IPS-15b (cell line): ENCODE measurements around the gene UBASH3A.

Experiments
- H3K27me3 ChIP-seq: one replicate; pipeline ENCODE4 v1.6.1; 2013; ENCODE audit warnings: low read length; ENCODE audit not compliant: control insufficient read depth, insufficient read depth
- H3K36me3 ChIP-seq: one replicate; pipeline ENCODE4 v1.6.1; 2013; ENCODE audit warnings: low read length; ENCODE audit not compliant: control insufficient read depth, insufficient read depth
- H3K4me1 ChIP-seq: one replicate; pipeline ENCODE4 v1.6.1; 2013; ENCODE audit warnings: mild to moderate bottlenecking, low read length; ENCODE audit not compliant: control insufficient read depth, insufficient read depth
- H3K4me3 ChIP-seq: one replicate; pipeline ENCODE4 v1.5.1; 2013; ENCODE audit warnings: low read depth, low read length
- H3K9ac ChIP-seq: one replicate; pipeline ENCODE4 v1.6.1; 2013; ENCODE audit warnings: low read depth, mild to moderate bottlenecking, low read length
- H3K9me3 ChIP-seq: one replicate; pipeline ENCODE4 v1.6.1; 2013; ENCODE audit warnings: mild to moderate bottlenecking, low read length; ENCODE audit not compliant: control insufficient read depth, insufficient read depth

The UBASH3A gene

DNA sequence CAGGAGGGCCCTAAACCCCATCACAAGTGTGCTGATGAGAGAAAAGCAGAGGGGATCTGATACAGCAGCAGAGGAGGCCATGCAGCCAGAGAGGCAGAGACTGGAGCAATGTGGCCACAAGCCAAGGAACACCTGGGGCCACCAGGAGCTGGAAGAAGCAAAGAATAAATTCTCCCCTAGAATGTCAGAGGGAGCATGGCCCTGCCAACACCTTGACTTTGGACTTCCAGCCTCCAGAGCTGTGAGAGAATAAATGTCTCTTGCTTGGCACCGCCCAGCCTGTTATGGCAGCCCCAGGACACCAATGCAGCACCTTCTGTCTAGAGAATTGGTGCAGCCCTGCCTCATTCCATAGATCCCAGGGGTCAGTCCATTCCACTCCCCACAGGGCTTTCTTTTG, 25.3 kb downstream of the UBASH3A start:
- no peaks in the 10 kb centered on the region for H3K36me3 ChIP-seq

DNA sequence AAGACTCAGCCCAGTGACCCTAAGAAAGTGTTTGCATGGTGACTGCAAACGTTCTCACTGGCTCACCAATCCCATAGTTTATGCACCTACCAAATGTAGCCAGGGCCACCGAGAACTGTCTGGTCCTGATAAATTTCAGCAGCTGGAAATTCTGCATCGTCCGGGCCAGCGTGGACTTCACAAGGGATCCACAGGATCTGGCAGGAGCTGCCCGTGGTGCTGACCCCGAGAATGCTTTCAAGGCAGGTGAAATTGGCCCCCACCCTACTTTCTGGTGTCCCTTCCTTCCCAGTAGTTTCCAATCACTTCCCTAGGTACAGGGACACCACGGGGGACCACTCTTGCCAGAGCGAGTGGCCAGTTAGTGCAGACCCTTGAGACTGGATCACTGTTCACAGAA, 26.2 kb downstream of the UBASH3A start:
- Histone ChIP-seq H3K4me1 (no peaks in the 10 kb centered on the region), H3K27me3 (peaks cover 2% of the 10 kb centered on the region), H3K4me3 (no peak overlapping the region), H3K36me3 (no peaks in the 10 kb centered on the region), H3K9ac (no peak overlapping the region), H3K9me3 (no peaks in the 10 kb centered on the region)

More for the DNA sequence above, 25.3 kb downstream of the UBASH3A start:
- Histone ChIP-seq H3K9ac (no peak overlapping the region), H3K27me3 (no peaks in the 10 kb centered on the region), H3K9me3 (no peaks in the 10 kb centered on the region), H3K4me1 (no peaks in the 10 kb centered on the region), H3K4me3 (no peak overlapping the region)

DNA sequence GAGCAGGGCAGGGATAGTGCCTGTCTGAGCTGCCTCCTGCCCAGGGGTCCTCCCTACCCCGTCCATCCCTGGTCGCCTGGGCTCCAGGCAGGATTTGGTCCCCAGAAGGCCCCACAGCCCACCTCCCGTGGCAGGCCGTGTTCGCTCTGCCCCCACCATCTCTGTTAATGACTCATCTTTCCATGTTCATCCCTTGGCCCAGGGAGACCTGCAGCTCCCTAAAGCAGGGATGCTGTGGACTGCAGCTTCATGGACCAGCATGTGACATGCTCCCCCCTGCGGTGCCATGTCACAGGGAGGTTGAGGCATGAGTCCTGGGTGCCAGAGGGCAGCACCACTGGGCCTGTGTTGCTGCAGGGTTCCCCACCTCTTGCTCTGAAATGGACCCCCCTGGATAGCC, 26.8 kb downstream of the UBASH3A start:
- H3K4me3 ChIP-seq, result no peak overlapping the region
- H3K4me1 ChIP-seq, result no peaks in the 10 kb centered on the region
- peaks cover 2% of the 10 kb centered on the region for H3K27me3 ChIP-seq
- no peaks in the 10 kb centered on the region for H3K36me3 ChIP-seq
- no peak overlapping the region for H3K9ac ChIP-seq
- H3K9me3 ChIP-seq, result no peaks in the 10 kb centered on the region

DNA sequence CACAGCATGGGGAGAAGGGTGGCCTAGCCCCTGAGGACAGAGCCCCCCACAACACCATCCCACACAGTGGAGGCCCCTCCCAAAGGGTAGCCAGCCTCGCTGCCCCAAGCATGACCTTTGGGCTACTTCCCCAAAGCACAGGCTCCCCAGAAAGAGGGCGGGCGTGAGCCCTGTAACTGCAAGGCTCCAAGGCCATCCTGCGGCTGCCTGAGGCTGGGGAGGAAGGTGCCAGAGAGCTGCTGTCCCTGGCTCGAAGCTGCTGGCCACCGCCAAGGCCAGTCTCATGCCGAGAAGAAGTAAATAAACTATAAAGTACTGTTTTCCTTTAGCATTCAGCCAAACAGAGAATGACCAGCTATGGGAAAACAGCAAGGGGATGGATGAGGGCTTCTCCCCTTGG, 27.5 kb downstream of the UBASH3A start:
- H3K27me3 ChIP-seq, result peaks cover 2% of the 10 kb centered on the region

DNA sequence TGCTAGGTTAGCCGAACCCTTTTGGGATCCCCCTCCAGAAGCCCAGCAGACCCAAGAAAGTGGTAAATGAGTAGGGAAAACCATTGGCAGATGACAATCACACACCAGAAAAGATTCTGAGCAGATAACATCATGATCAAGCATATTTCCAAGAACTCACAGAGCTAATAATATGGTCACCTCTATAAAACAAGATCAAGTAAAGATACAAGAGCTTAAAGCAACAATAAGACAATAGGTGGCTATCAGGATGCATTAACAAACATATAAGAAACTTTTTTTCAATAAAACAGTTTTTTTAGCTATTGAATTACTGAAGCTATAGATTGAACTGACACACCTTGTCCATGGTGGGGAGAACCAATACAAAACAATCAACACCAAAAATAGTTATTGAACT, 29.0 kb downstream of the UBASH3A start:
- no peak overlapping the region for H3K9ac ChIP-seq
- H3K9me3 ChIP-seq, result no peaks in the 10 kb centered on the region
- H3K4me3 ChIP-seq, result no peak overlapping the region
- peaks cover 2% of the 10 kb centered on the region for H3K27me3 ChIP-seq
- H3K4me1 ChIP-seq, result no peaks in the 10 kb centered on the region
- H3K36me3 ChIP-seq, result no peaks in the 10 kb centered on the region

More for the DNA sequence above, 27.5 kb downstream of the UBASH3A start:
- no peaks in the 10 kb centered on the region for H3K9me3 ChIP-seq
- no peaks in the 10 kb centered on the region for H3K36me3 ChIP-seq
- no peaks in the 10 kb centered on the region for H3K4me1 ChIP-seq
- no peak overlapping the region for H3K9ac ChIP-seq
- no peak overlapping the region for H3K4me3 ChIP-seq

DNA sequence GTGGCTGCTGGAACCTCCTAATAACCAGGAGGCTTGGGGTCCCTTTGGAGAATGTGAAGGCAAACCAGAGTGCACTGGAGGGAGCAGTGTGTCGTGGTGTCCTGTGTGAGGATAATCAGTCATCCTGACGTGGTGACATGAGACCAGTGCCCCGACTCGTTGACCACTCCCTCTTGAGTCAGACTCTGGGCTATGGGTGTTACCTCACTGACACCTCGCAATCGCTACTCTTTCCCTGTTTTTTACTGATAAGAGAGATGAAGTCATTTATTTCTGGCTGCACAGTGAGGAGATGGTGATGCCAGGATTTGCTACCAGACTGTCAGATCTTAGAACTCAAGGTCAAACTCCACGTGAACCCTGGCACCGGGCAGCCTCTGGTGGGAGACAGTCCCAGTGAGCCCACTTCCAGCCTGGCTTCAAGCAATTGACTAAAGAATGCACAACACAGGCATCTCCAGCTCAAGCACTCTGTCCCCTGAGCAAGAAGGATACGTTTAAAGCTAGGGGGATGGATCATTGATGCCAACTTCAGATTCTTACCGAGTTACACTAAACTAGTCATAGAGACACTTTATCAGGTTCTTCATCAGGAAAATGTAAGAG, 30.3 kb downstream of the UBASH3A start:
- no peaks in the 10 kb centered on the region for H3K9me3 ChIP-seq
- no peak overlapping the region for H3K4me3 ChIP-seq
- no peak overlapping the region for H3K9ac ChIP-seq
- H3K4me1 ChIP-seq, result no peaks in the 10 kb centered on the region
- no peaks in the 10 kb centered on the region for H3K36me3 ChIP-seq
- H3K27me3 ChIP-seq, result peaks cover 2% of the 10 kb centered on the region

DNA sequence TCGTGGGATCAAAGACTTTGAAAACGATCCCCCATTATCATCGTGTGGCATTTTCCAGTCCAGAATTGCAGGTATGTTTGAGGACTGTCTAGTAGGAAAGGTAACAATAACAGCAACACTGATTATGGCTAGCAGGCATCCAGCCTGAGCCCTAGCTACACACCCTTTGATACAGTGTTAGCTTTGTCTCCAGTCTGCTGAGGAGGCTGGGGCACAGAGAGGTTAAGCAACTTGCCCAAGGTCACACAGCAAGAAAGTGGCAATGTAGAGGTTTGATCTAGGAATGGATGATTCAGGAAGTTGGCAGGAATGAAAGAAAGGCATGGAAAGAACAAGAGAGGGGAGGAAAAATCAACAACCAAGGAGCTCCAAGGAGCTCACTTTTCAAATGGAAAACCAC, 31.2 kb downstream of the UBASH3A start:
- H3K9ac ChIP-seq, result no peak overlapping the region
- H3K4me1 ChIP-seq, result no peaks in the 10 kb centered on the region
- peaks cover 2% of the 10 kb centered on the region for H3K27me3 ChIP-seq
- no peaks in the 10 kb centered on the region for H3K36me3 ChIP-seq
- no peaks in the 10 kb centered on the region for H3K9me3 ChIP-seq
- H3K4me3 ChIP-seq, result no peak overlapping the region

DNA sequence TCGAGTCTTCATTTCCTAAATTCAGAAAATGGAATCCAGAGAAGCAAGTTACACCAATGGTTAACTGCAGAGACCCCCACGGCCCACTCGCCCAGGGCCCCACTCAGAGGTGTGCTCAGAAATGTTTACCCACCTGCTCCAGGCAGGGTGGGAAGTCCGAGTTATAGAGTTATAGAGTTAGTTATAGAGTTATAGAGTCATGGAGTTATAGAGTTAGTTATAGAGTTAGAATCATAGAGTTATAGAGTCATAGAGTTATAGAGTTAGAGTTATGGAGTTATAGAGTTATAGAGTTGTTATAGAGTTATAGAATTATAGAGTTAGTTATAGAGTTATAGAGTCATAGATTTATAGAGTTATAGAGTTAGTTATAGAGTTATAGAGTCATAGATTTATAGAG, 31.7 kb downstream of the UBASH3A start:
- no peaks in the 10 kb centered on the region for H3K36me3 ChIP-seq
- no peak overlapping the region for H3K4me3 ChIP-seq
- no peaks in the 10 kb centered on the region for H3K4me1 ChIP-seq
- peaks cover 2% of the 10 kb centered on the region for H3K27me3 ChIP-seq
- H3K9ac ChIP-seq, result no peak overlapping the region
- no peaks in the 10 kb centered on the region for H3K9me3 ChIP-seq

DNA sequence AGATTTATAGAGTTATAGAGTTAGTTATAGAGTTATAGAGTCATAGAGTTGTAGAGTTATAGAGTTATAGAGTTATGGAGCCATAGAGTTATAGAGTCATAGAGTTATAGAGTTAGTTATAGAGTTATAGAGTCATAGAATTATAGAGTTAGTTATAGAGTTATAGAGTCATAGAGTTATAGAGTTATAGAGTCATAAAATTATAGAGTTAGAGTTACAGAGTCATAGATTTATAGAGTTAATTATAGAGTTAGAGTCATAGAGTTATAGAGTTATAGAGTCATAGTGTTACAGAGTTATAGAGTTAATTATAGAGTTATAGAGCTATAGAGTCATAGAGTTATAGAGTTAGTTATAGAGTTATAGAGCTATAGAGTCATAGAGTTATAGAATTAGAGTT, 32.1 kb downstream of the UBASH3A start:
- Histone ChIP-seq H3K4me1 (no peaks in the 10 kb centered on the region), H3K36me3 (no peaks in the 10 kb centered on the region), H3K9ac (no peak overlapping the region), H3K9me3 (no peaks in the 10 kb centered on the region), H3K4me3 (no peak overlapping the region), H3K27me3 (peaks cover 2% of the 10 kb centered on the region)

DNA sequence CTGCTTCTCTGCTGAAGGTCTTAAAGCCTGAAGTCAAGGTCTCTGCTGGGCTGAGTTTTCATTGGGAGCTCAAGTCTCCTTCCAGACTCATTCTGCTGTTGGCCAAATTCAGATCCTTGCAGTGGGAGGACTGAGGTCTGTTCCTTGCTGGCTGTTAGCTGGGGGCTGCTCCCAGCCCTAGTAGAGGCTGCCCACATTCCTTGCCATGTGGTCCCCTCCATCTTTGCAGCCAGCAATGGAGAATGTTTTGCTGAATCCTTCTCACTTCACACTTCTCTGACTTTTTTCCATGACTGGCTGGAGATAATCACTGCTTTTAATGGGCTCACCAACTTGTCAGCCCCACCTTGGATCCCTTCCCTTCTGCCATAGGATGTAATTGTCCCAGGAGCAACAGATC, 33.2 kb downstream of the UBASH3A start:
- Histone ChIP-seq H3K9me3 (no peaks in the 10 kb centered on the region), H3K9ac (no peak overlapping the region), H3K4me1 (no peaks in the 10 kb centered on the region), H3K27me3 (peaks cover 2% of the 10 kb centered on the region), H3K4me3 (no peak overlapping the region), H3K36me3 (no peaks in the 10 kb centered on the region)

DNA sequence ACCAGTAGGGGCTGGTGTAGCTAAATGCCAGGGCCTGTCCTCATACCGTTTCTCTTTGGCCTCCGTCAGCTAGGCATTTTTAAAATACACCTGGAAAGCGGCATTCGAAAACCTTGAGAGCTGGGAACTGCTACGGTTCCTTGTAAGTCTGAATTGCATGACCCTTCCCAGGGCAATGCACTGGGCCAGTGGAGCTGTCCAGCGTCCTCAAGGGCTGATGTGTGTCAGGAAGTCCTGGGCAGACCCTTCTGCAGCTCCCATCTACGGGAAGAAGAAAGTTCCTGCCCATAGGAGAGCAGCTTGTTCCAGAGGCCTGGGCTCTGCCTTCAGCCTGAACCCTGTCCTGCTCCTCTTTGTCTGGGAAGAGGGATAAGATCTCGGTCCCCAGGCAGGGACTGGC, 34.1 kb downstream of the UBASH3A start:
- H3K27me3 ChIP-seq, result peaks cover 2% of the 10 kb centered on the region

DNA sequence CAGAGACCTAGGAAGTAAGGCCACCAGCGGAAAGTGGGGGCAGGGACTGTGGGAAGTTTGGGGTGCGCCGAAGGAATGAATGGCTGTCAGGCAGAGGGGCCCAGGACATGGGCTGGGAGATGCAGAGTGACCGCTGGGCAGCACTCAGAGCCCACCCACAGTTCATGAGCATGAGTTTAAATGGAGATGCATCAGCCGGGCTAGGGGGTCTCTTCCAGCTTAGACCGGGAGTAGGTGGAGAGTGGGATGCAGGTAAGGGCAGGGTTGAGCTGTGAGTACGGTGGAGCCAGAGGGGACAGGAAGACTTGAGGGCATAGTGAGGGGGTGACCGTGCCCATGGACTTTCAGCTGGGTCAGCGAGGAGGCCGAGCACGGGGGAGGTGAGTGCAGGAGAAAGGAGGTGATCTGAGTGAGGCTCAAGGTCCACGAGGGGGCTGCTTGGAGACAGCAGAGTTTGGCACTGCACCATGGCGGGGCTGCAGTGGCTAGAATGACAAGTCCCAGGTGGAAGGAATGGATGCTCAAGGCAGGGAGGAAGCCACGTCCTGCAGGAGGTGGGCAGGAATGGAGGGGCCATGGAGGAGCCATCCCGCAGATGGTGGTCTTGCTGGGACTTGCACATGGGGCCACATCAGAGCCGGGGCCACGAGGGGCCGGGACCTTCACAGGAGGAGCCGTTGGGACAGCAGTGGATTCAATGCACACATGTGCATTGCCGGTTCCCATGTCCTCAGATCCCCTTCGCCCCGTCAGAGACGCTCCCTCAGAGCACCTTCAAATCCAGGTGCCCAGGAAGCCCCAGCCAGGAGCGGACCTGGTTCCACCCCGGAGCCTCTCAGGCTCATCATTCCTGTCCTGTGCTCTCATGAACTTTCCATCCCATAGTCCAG, 34.9 kb downstream of the UBASH3A start:
- no peak overlapping the region for H3K4me3 ChIP-seq
- no peaks in the 10 kb centered on the region for H3K36me3 ChIP-seq
- no peak overlapping the region for H3K9ac ChIP-seq
- no peaks in the 10 kb centered on the region for H3K9me3 ChIP-seq
- no peaks in the 10 kb centered on the region for H3K4me1 ChIP-seq
- peaks cover 2% of the 10 kb centered on the region for H3K27me3 ChIP-seq

More for the DNA sequence above, 34.1 kb downstream of the UBASH3A start:
- H3K4me1 ChIP-seq, result no peaks in the 10 kb centered on the region
- no peaks in the 10 kb centered on the region for H3K9me3 ChIP-seq
- H3K9ac ChIP-seq, result no peak overlapping the region
- H3K4me3 ChIP-seq, result no peak overlapping the region
- no peaks in the 10 kb centered on the region for H3K36me3 ChIP-seq
